Heart left ventricle (tissue), 16 donors: Measurements from ENCODE around the gene SLC6A4. TPM values are rescaled to one million over a fixed set of nuclear protein-coding genes. Genes with fewer than 3 reads are reported as not detected.

Experiments
- ATAC-seq, 4 donors: fragments of 200-7000 bp; cut with Tn5 transposase; one replicate each; pipeline ENCODE4 v1.9.1; 2020 to 2022; ENCODE audit warnings: moderate library complexity in 4 of 4, mild to moderate bottlenecking in 3 of 4, moderate number of reproducible peaks in 1 of 4
- DNase-seq, 5 donors: peaks; one replicate each; pipeline ENCODE4 v3.0.0-alpha.2; 2020
- H3K27ac ChIP-seq, 12 donors: fragments of 200-600 bp; sonication (generic) in 4 of 12; one replicate each; pipeline versions ENCODE4 v1.5.0 to v1.8.0; 2016 to 2022; ENCODE audit warnings: mild to moderate bottlenecking in 2 of 12
- H3K27me3 ChIP-seq, 9 donors: fragments of 200-600 bp; sonication (generic) in 2 of 9; one replicate each; pipeline versions ENCODE4 v1.5.1 to v1.8.0; 2016 to 2022; ENCODE audit warnings: mild to moderate bottlenecking in 3 of 9
- H3K36me3 ChIP-seq, 9 donors: fragments of 200-600 bp; sonication (generic) in 2 of 9; one replicate each; pipeline versions ENCODE4 v1.5.0 to v1.8.0; 2018 to 2022; ENCODE audit warnings: mild to moderate bottlenecking in 2 of 9
- H3K4me1 ChIP-seq, 12 donors: fragments of 200-600 bp; sonication (generic) in 4 of 12; one replicate each; pipeline versions ENCODE4 v1.5.0 to v1.8.0; 2016 to 2022; ENCODE audit warnings: mild to moderate bottlenecking in 3 of 12
- H3K4me3 ChIP-seq, 12 donors: fragments of 200-600 bp; sonication (generic) in 4 of 12; one replicate each; pipeline versions ENCODE4 v1.5.0 to v1.8.0; 2017 to 2022; ENCODE audit warnings: mild to moderate bottlenecking in 9 of 12, moderate library complexity in 4 of 12
- H3K9me3 ChIP-seq, 12 donors: fragments of 200-600 bp; sonication (generic) in 4 of 12; one replicate each; pipeline versions ENCODE4 v1.5.0 to v1.8.0; 2016 to 2022; ENCODE audit warnings: mild to moderate bottlenecking in 1 of 12
- CTCF ChIP-seq, 12 donors: fragments of 200-600 bp; sonication (generic) in 4 of 12; IDR thresholded peaks; one replicate each; pipeline versions ENCODE4 v1.5.0 to v1.8.0; 2018 to 2022; ENCODE audit warnings: antibody characterized with exemption in 12 of 12, mild to moderate bottlenecking in 5 of 12
- POLR2A ChIP-seq, 2 donors: fragments of 450-650 bp; IDR thresholded peaks; one replicate each; pipeline ENCODE4 v1.6.1; 2017; ENCODE audit warnings: antibody characterized with exemption in 2 of 2, mild to moderate bottlenecking in 2 of 2, moderate library complexity in 2 of 2
- WGBS, 4 donors: extraction: QIAGEN DNeasy Blood & Tissue Kit in 2 of 4; methylation state at CpG; one replicate each; pipeline versions ENCODE4 v1.1.5 to v1.1.7; 2013 to 2018; 5-methylcytosine and 5-hydroxymethylcytosine counted together
- intact Hi-C, 10 donors: fragments of 100-400 bp; cut with DNase I; formaldehyde crosslinking; loops; one replicate each; pipeline versions ENCODE4 v1.11.1 to v1.14.2; 2022
- polyA plus RNA-seq, 2 donors: library from polyadenylated mRNA; stranded (reverse); fragments of 200-250 nt; gene quantifications; one replicate each; pipeline ENCODE4 v1.2.3, GENCODE V29; 2013
- total RNA-seq, 9 donors: library from RNA; depleted of rRNA in 2 of 9; stranded (reverse); fragments of >200 nt in 2 of 9; fragmentation: NEBNext Ultra II Directional in 3 of 9; extraction: Animal tissue kit (Norgen Biotek cat#: 25700) in 3 of 9; gene quantifications; one replicate each; pipeline versions ENCODE4 v1.1.0 to v1.2.4, GENCODE V29; 2016 to 2023
- donor health status: ischemic (EF 13 %, LVEDD 7.1; RV severe dilation, severe dysfunction).
- donor health status: healthy with polysubstance abuse.
- donor health status: DM: no; HTN: yes; CAD: no.
- donor health status: DM: no; HTN: no; CAD: no.
- donor health status: ischemic (EF 25% LVEDD 6.9; RV normal size, moderate dysfunction).
- donor health status: ischemic (EF 25% LVEDD 5.7; RV mildly dilated, moderate dysfunction).
- donor health status: healthy.
- donor health status: DM: yes; HTN: yes; CAD: no.
- donor health status: ischemic (EF 35%, LVEDD 5.7; RV mildly dilated, moderate dysfunction).
- donor health status: nonischemic (EF 11% LVEDD 7.7; RV severe dilation, severe dysfunction).
- donor health status: DM: yes; HTN: yes; CAD: no.
- donor health status: PGD.
- donor health status: ischemic (EF 29% LVEDD 5.4; RV normal size, mild dysfunction).
- donor health status: nonischemic (EF 23%, LVEDD 6.1; RV moderate dilation, normal function).

The SLC6A4 gene
- total and polyA plus RNA-seq, 11 donors: 0.04 to 1.8 (median 0.17) TPM; not detected in 4

GRCh38 chr17:30160419-30161172 is 74.9 kb downstream of the SLC6A4 start:
- Histone ChIP-seq H3K9me3 (peaks cover 0 to 26% (median 8%) of the 10 kb centered on the region in 12 donors), H3K4me1 (peaks cover 0 to 7% (median 0%) of the 10 kb centered on the region in 12 donors), H3K4me3 (no peak overlapping the region), H3K27ac (no peak overlapping the region), H3K36me3 (peaks cover 0 to 48% (median 31%) of the 10 kb centered on the region in 9 donors), H3K27me3 (no peaks in the 10 kb centered on the region)
- intact Hi-C loops: no loop called here
- ATAC-seq (no peak), DNase-seq (no peak)
- no peak for TF ChIP-seq CTCF (IDR thresholded peaks at IDR 0.05)
- no peak for TF ChIP-seq POLR2A (IDR thresholded peaks at IDR 0.05)
- WGBS, 4 donors: 93 to 94% (median 94%) methylated on average over 3 of the region's 3 CpGs

DNA sequence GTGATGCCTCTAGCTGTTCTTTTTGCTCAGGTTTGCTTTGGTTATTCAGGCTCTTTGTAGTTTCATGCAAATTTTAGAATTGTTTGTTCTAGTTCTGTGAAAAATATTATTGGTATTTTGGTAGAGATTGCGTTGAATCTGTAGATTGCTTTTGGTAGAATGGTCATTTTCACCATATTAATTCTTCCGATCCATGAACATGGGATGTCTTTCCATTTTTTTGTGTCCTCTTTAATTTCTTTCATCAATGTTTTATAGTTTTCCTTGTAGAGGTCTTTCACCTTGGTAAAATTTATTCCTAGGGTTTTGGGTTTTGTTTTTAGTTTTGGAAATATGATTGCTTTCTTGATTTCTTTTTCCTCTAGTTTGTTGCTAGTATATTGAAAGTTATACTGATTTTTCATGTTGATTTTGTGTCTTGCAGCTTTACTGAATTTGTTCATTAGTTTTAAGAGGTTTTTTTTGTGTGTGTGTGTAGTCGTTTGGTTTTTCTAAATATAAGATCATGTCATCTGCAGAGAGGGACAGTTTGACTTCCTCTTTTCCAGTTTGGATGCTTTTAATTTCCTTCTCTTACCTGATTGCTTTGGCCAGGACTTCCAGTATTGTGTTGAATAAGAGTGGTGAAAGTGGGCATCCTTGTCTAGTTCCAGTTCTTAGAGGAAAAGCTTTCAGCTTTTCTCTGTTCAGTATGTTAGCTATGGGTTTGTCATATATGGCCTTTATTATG is 76.4 kb downstream of the SLC6A4 start:
- no peak for DNase-seq
- TF ChIP-seq POLR2A (IDR thresholded peaks at IDR 0.05) (no peak), CTCF (IDR thresholded peaks at IDR 0.05) (no peak)
- intact Hi-C loops: no loop called here
- Histone ChIP-seq H3K27me3 (no peaks in the 10 kb centered on the region), H3K27ac (no peak overlapping the region), H3K4me1 (peaks cover 0 to 7% (median 0%) of the 10 kb centered on the region in 12 donors), H3K4me3 (no peak overlapping the region), H3K36me3 (peaks cover 0 to 46% (median 25%) of the 10 kb centered on the region in 9 donors), H3K9me3 (peaks cover 0 to 26% (median 8%) of the 10 kb centered on the region in 12 donors)
- ATAC-seq: no peak
- WGBS, 4 donors: 86 to 94% (median 86%) methylated on average over 3 of the region's 3 CpGs

- Histone ChIP-seq H3K4me3 (no peak overlapping the region), H3K27ac (no peak overlapping the region), H3K4me1 (peaks cover 0 to 7% (median 0%) of the 10 kb centered on the region in 12 donors), H3K9me3 (peaks cover 0 to 23% (median 8%) of the 10 kb centered on the region in 12 donors), H3K36me3 (peaks cover 0 to 44% (median 19%) of the 10 kb centered on the region in 9 donors), H3K27me3 (no peaks in the 10 kb centered on the region)
- 96 to 98% (median 96%) methylated on average over 2 of the region's 2 CpGs for WGBS, 4 donors
- ATAC-seq (no peak), DNase-seq (no peak)
- TF ChIP-seq CTCF (IDR thresholded peaks at IDR 0.05) (no peak), POLR2A (IDR thresholded peaks at IDR 0.05) (no peak)
- intact Hi-C loops: no loop called here
Measured at GRCh38 chr17:30155389-30155788, 80.1 kb downstream of the SLC6A4 start.

GRCh38 chr17:30153463-30153862 is 82.0 kb downstream of the SLC6A4 start:
- no peak overlapping the region for H3K27ac ChIP-seq
- DNase-seq (no peak), ATAC-seq (no peak)
- no peak overlapping the region for H3K4me3 ChIP-seq
- TF ChIP-seq POLR2A (IDR thresholded peaks at IDR 0.05) (no peak), CTCF (IDR thresholded peaks at IDR 0.05) (no peak)
- peaks cover 0 to 4% (median 0%) of the 10 kb centered on the region in 12 donors for H3K9me3 ChIP-seq
- H3K27me3 ChIP-seq: no peaks in the 10 kb centered on the region
- peaks cover 0 to 7% (median 0%) of the 10 kb centered on the region in 12 donors for H3K4me1 ChIP-seq
- peaks cover 0 to 28% (median 14%) of the 10 kb centered on the region in 9 donors for H3K36me3 ChIP-seq
- intact Hi-C loops: no loop called here
